GM08714 (cell line): ENCODE data around the gene KBTBD12.
A peak's percentile ranks its signal among the peaks of the same experiment; 100 is the strongest.
"Not testable (repeated sequence)": the region's sequence is repeated elsewhere in the genome, so short reads cannot be mapped to it uniquely, and the experiment has no call there.

Source experiments
- H3K4me3 ChIP-seq: fragments of 200-500 bp; sonication (Bioruptor generic); 2 replicates; pipeline ENCODE4 v1.5.1; 2014; ENCODE audit warnings: mild to moderate bottlenecking, low read length, inconsistent platforms
- ZNF274 ChIP-seq: IDR thresholded peaks from 2 replicates; pipeline ENCODE4 v1.6.1; 2012; ENCODE audit warnings: mild to moderate bottlenecking, low read depth, low read length

Gene KBTBD12, protein sequence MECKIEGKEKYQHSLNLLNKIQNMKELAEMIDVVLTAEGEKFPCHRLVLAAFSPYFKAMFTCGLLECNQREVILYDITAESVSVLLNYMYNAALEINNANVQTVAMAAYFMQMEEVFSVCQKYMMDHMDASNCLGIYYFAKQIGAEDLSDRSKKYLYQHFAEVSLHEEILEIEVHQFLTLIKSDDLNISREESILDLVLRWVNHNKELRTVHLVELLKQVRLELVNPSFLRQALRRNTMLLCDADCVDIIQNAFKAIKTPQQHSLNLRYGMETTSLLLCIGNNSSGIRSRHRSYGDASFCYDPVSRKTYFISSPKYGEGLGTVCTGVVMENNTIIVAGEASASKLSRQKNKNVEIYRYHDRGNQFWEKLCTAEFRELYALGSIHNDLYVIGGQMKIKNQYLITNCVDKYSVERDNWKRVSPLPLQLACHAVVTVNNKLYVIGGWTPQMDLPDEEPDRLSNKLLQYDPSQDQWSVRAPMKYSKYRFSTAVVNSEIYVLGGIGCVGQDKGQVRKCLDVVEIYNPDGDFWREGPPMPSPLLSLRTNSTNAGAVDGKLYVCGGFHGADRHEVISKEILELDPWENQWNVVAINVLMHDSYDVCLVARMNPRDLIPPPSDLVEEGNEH

GRCh38 chr3:127915115-127915936 lies at the start of gene KBTBD12:
Gene KBTBD12, plus strand, starts transcription at chr3:127915232. Its CDS starts 7,830 bp downstream, at chr3:127923062.
- no peak for TF ChIP-seq ZNF274
- peak within 1 kb of the TSS; percentile 38; the same call in 1 of the 2 replicates for H3K4me3 ChIP-seq

DNA sequence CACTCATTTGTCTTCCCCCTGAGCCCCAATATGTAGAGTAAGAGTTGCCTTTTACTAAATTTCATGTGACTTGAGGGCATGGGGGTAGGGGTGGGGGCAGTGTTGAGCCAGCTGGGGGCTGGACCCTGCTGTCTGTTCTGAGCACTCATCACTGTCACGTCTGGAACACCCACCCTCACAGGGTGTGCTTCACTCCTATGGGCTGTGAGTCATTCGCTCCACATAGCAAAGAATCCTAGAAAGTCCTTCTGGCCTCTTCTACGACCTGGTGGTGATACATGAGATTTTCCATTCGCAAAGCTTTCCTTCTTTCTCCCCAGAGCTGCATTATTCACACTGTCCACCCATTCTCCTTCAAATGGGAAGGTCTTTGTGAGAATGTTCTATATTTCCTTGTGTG lies 49.1 kb upstream of the KBTBD12 start:
- no peak overlapping the region for H3K4me3 ChIP-seq
- TF ChIP-seq ZNF274, result no peak

DNA sequence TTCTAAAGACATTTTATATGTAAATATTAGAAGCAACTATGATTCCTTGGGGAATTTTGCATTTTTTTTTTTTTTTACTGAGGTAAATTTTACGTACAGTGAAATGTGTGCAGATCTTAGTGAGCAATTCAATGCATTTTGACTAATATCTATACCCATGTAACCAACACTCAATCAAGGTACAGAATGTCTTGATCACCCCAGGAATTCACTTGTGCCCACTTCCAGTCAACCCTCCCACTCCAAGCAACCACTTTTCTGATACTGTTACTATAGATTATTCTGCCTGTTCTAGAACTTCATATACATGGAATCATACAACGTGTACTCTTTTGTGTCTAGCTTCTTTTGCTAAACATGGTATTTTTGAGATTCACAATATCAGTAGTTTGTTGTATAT lies 47.6 kb upstream of the KBTBD12 start:
- H3K4me3 ChIP-seq, result no peak overlapping the region
- no peak for TF ChIP-seq ZNF274

DNA sequence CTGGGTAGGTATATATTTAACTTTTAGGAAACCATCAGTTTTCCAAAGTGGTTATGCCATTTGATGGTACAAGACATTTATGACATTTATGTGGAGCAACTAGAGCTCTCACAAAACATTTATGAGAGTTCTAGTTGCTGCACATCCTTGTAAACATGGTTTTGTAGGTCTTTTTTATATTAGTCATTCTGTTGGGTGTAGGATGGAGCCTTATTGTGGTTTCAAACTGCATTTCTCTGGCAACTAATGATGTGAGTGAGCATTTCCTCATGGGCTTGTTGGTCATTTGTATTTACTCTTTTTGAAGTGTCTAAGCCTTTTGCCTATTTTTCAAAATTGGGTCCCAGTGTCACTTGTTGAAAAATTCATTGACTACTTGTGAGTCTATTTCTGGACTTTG lies 47.0 kb upstream of the KBTBD12 start:
- H3K4me3 ChIP-seq, result no peak overlapping the region
- TF ChIP-seq ZNF274, result no peak

DNA sequence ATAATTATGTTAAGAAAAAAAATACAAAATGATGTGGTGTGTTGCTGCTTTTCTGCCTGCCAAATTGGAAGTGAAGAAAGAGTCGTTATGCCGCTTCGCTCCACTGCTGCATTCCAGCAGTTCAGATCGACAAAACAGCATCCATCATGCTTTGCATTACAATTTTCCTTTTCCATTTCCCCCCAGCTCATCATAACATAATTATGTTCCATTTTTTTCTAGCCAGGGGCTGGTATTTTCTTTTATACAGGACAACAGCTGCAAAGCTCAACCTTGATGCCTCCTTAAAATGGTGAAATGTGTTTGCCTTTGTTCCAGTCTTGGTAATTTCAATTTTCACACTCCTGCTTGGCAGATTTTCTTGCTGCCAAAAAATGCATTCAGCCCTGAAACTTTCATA lies 44.9 kb upstream of the KBTBD12 start:
- TF ChIP-seq ZNF274, result no peak
- no peak overlapping the region for H3K4me3 ChIP-seq

- not testable (repeated sequence) for H3K4me3 ChIP-seq
Measured at GRCh38 chr3:127874097-127874496, 40.9 kb upstream of the KBTBD12 start.

GRCh38 chr3:127881586-127881985 lies 33.4 kb upstream of the KBTBD12 start:
- TF ChIP-seq ZNF274, result no peak
- no peak overlapping the region for H3K4me3 ChIP-seq

DNA sequence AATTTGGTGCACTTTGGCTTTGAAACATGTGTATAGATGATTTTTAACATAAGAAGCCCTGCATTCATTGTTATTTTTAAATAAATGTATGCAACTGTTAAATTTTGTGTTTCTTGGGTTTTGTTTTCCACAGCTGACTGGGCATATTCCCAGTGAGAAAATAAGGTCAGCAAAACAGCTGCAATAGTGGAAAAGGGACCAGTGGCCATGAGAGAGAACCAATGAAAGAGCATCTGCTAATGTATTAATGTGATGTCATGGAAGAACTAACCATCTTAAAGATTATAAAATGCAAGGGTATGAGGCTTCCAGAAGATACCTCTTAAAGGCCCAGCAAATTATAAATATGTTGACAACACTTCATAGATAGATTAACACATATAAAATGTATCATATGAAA lies 31.0 kb upstream of the KBTBD12 start:
- no peak for TF ChIP-seq ZNF274

GRCh38 chr3:127886231-127886955 lies 28.6 kb upstream of the KBTBD12 start:
- no peak for TF ChIP-seq ZNF274
- no peak overlapping the region for H3K4me3 ChIP-seq

More for the DNA sequence above, 31.0 kb upstream of the KBTBD12 start:
- no peak overlapping the region for H3K4me3 ChIP-seq

- no peak overlapping the region for H3K4me3 ChIP-seq
- TF ChIP-seq ZNF274, result no peak
Measured at GRCh38 chr3:127886956-127887231, 28.1 kb upstream of the KBTBD12 start.

- no peak overlapping the region for H3K4me3 ChIP-seq
- no peak for TF ChIP-seq ZNF274
Measured at GRCh38 chr3:127887321-127887720, 27.7 kb upstream of the KBTBD12 start.

DNA sequence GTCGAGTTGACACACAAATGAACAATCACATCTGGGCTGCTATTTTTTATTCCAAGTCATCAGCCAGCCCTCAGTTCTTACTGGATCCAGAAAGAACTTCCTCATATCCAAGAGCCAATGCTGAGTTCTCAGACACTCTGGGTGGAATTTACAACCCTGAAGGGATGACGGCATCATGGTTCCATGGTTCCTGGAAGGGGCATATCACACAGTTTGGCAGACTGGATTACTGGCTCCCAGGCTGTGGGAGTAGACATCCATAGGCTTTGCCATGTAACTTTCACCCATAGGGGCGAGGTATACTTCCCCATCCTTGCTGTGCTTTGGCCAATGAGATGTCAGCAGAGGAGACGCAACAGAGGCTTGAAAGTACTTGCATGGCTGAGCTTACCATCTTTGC lies 26.9 kb upstream of the KBTBD12 start:
- H3K4me3 ChIP-seq, result no peak overlapping the region
- TF ChIP-seq ZNF274, result no peak

GRCh38 chr3:127888564-127889107 lies 26.4 kb upstream of the KBTBD12 start:
- no peak overlapping the region for H3K4me3 ChIP-seq
- no peak for TF ChIP-seq ZNF274

DNA sequence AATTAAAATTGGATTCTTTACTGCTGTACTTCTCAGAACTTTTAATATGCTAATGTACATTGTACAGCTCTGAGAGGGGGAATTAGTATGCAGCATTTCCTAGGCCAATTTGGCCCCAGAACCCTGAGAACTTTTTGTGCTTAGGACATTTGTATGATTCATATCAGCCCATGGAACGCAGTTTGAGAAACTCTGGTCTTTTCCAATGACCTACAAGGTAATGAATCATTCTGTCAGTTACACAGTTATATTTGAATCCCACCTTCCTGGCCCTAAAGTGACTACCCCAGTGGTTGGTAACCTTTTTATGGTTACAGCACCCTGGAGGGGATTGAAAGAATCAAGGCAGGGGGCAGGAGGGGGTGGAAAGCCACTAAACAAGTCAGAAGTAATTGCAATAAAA lies 25.6 kb upstream of the KBTBD12 start:
- no peak overlapping the region for H3K4me3 ChIP-seq
- TF ChIP-seq ZNF274, result no peak
